ENCODE measurements around the gene BBOX1. TPM values are rescaled to one million over a fixed set of nuclear protein-coding genes. Genes with fewer than 3 reads are reported as not detected.

The BBOX1 gene
- polyA plus RNA-seq, 2 of the 4 experiments (the other 2 are of a cell fraction): not detected

DNA sequence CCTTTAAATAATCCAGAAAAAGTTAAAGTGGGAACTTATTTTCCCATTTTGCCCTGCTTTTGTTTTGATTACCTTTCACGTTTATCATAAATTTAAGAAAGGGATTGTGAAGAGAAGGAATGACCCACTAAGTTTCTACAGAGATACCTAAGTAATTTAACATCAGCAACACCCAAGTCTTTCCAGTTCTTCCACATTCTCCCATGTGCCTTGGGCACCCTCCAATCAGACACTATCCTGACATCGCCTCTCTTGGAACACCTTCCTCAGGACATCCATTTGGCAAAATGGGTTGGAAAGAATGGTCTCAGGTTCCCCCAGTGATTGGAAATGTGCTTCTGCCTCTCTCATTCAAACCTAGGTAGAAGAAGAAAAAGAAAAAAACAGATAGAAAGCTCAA lies 6.3 kb downstream of the BBOX1 start:
- Histone ChIP-seq H3K9me3 (peaks cover 6% of the 10 kb centered on the region; the same call in 1 of the 3 replicates), H3K27ac (no peak overlapping the region), H3K4me1 (no peaks in the 10 kb centered on the region), H3K4me2 (no peak overlapping the region), H3K4me3 (no peak overlapping the region)
- ChIA-PET POLR2A (no interaction called here), CTCF (no interaction called here)
- TF ChIP-seq MAZ (IDR thresholded peaks at IDR 0.05; ENCODE audit: borderline replicate concordance, low read depth, low read length) (no peak), PHF8 (IDR thresholded peaks at IDR 0.05; ENCODE audit: borderline replicate concordance, low read depth) (no peak), CBX8 (IDR thresholded peaks at IDR 0.05) (no peak), CHD2 (IDR thresholded peaks at IDR 0.05; ENCODE audit: low read length, partially characterized antibody) (no peak), FOSL2 (IDR thresholded peaks at IDR 0.05) (no peak), FOSL2 (CRISPR knock-in tag; IDR thresholded peaks at IDR 0.05) (no peak), SMC3 (IDR thresholded peaks at IDR 0.05) (no peak), NPAS2 (CRISPR knock-in tag; IDR thresholded peaks at IDR 0.05; ENCODE audit: borderline replicate concordance) (no peak), RARB (CRISPR knock-in tag; IDR thresholded peaks at IDR 0.05) (no peak), RNF2 (IDR thresholded peaks at IDR 0.05; ENCODE audit: borderline replicate concordance, low read depth) (no peak)
- TF ChIP-seq, protein P1, sequence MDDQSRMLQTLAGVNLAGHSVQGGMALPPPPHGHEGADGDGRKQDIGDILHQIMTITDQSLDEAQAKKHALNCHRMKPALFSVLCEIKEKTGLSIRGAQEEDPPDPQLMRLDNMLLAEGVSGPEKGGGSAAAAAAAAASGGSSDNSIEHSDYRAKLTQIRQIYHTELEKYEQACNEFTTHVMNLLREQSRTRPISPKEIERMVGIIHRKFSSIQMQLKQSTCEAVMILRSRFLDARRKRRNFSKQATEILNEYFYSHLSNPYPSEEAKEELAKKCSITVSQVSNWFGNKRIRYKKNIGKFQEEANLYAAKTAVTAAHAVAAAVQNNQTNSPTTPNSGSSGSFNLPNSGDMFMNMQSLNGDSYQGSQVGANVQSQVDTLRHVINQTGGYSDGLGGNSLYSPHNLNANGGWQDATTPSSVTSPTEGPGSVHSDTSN (IDR thresholded peaks at IDR 0.05): no peak
- TF ChIP-seq, protein P2, sequence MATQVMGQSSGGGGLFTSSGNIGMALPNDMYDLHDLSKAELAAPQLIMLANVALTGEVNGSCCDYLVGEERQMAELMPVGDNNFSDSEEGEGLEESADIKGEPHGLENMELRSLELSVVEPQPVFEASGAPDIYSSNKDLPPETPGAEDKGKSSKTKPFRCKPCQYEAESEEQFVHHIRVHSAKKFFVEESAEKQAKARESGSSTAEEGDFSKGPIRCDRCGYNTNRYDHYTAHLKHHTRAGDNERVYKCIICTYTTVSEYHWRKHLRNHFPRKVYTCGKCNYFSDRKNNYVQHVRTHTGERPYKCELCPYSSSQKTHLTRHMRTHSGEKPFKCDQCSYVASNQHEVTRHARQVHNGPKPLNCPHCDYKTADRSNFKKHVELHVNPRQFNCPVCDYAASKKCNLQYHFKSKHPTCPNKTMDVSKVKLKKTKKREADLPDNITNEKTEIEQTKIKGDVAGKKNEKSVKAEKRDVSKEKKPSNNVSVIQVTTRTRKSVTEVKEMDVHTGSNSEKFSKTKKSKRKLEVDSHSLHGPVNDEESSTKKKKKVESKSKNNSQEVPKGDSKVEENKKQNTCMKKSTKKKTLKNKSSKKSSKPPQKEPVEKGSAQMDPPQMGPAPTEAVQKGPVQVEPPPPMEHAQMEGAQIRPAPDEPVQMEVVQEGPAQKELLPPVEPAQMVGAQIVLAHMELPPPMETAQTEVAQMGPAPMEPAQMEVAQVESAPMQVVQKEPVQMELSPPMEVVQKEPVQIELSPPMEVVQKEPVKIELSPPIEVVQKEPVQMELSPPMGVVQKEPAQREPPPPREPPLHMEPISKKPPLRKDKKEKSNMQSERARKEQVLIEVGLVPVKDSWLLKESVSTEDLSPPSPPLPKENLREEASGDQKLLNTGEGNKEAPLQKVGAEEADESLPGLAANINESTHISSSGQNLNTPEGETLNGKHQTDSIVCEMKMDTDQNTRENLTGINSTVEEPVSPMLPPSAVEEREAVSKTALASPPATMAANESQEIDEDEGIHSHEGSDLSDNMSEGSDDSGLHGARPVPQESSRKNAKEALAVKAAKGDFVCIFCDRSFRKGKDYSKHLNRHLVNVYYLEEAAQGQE (IDR thresholded peaks at IDR 0.05): no peak
- TF ChIP-seq, protein P3, sequence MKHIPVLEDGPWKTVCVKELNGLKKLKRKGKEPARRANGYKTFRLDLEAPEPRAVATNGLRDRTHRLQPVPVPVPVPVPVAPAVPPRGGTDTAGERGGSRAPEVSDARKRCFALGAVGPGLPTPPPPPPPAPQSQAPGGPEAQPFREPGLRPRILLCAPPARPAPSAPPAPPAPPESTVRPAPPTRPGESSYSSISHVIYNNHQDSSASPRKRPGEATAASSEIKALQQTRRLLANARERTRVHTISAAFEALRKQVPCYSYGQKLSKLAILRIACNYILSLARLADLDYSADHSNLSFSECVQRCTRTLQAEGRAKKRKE (CRISPR knock-in tag; IDR thresholded peaks at IDR 0.05; ENCODE audit: low read depth): no peak
- no peak for ATAC-seq
- no peak for DNase-seq (ENCODE audit: low read depth in 1 of 2, low spot score in 1 of 2)
- FAIRE-seq: no peak
- 2% methylated on average over 2 of the region's 2 CpGs for WGBS (ENCODE audit: missing lambda C conversion rate)

DNA sequence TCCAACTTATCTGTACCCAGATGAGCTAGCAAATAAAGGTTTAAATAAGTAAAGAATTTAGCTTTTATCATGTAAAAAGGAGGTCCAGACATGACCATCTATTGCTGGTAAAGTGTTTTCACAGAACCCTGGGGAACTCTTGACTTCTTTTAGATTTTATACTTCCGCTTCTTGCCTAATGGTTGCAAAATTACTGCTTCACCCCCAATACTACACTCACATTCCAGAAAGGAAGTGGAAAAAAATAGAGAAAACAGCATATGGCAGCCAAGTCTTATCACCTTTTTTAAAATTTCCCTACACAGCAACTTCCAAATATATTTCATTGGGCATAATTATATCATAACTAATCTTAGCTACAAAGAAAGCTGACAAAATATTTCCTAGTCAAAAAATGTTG lies 12.1 kb downstream of the BBOX1 start:
- DNase-seq (ENCODE audit: low read depth in 1 of 2, low spot score in 1 of 2) (no peak), ATAC-seq (no peak), FAIRE-seq (no peak)
- Histone ChIP-seq H3K4me3 (no peak overlapping the region), H3K9me3 (peaks cover 6% of the 10 kb centered on the region; the same call in 1 of the 3 replicates), H3K4me2 (no peak overlapping the region), H3K27ac (no peak overlapping the region), H3K4me1 (peaks cover 7% of the 10 kb centered on the region; the same call in 2 of the 3 replicates)
- ChIA-PET POLR2A (no interaction called here), CTCF (no interaction called here)
- WGBS (ENCODE audit: missing lambda C conversion rate): 57% methylated on average over 1 of the region's 1 CpG
- TF ChIP-seq MAFK (IDR thresholded peaks at IDR 0.05; ENCODE audit: partially characterized antibody) (no peak), EP300 (IDR thresholded peaks at IDR 0.05) (no peak), RAD21 (conservative IDR thresholded peaks at IDR 0.05 in 1 of 2, IDR thresholded peaks at IDR 0.05 in 1 of 2) (no peak), BHLHE40 (IDR thresholded peaks at IDR 0.05; ENCODE audit: low read depth, low read length) (no peak), KDM5A (IDR thresholded peaks at IDR 0.05) (no peak), PHF8 (IDR thresholded peaks at IDR 0.05; ENCODE audit: borderline replicate concordance, low read depth) (no peak), EHMT2 (IDR thresholded peaks at IDR 0.05; ENCODE audit: low read depth) (no peak), RNF2 (IDR thresholded peaks at IDR 0.05; ENCODE audit: borderline replicate concordance, low read depth) (no peak), ZSCAN20 (CRISPR knock-in tag; IDR thresholded peaks at IDR 0.05) (no peak), JUN (IDR thresholded peaks at IDR 0.05) (no peak), ESRRA (IDR thresholded peaks at IDR 0.05; ENCODE audit: borderline replicate concordance, low read length) (no peak), FOSB (CRISPR knock-in tag; IDR thresholded peaks at IDR 0.05) (no peak), HEYL (CRISPR knock-in tag; IDR thresholded peaks at IDR 0.05) (no peak), RARB (CRISPR knock-in tag; IDR thresholded peaks at IDR 0.05) (no peak), SMC3 (IDR thresholded peaks at IDR 0.05) (no peak)
- TF ChIP-seq, protein P4, sequence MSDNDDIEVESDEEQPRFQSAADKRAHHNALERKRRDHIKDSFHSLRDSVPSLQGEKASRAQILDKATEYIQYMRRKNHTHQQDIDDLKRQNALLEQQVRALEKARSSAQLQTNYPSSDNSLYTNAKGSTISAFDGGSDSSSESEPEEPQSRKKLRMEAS (IDR thresholded peaks at IDR 0.05): no peak
- TF ChIP-seq, protein P3 (CRISPR knock-in tag; IDR thresholded peaks at IDR 0.05; ENCODE audit: low read depth): no peak
- TF ChIP-seq, protein P5, sequence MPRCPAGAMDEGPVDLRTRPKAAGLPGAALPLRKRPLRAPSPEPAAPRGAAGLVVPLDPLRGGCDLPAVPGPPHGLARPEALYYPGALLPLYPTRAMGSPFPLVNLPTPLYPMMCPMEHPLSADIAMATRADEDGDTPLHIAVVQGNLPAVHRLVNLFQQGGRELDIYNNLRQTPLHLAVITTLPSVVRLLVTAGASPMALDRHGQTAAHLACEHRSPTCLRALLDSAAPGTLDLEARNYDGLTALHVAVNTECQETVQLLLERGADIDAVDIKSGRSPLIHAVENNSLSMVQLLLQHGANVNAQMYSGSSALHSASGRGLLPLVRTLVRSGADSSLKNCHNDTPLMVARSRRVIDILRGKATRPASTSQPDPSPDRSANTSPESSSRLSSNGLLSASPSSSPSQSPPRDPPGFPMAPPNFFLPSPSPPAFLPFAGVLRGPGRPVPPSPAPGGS (IDR thresholded peaks at IDR 0.05): no peak
- TF ChIP-seq, protein P6, sequence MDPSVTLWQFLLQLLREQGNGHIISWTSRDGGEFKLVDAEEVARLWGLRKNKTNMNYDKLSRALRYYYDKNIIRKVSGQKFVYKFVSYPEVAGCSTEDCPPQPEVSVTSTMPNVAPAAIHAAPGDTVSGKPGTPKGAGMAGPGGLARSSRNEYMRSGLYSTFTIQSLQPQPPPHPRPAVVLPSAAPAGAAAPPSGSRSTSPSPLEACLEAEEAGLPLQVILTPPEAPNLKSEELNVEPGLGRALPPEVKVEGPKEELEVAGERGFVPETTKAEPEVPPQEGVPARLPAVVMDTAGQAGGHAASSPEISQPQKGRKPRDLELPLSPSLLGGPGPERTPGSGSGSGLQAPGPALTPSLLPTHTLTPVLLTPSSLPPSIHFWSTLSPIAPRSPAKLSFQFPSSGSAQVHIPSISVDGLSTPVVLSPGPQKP (IDR thresholded peaks at IDR 0.05; ENCODE audit: low read depth, low read length): no peak
- TF ChIP-seq, protein P7, sequence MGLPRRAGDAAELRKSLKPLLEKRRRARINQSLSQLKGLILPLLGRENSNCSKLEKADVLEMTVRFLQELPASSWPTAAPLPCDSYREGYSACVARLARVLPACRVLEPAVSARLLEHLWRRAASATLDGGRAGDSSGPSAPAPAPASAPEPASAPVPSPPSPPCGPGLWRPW (IDR thresholded peaks at IDR 0.05): no peak
